GM23338 (cell line): ENCODE data around the gene ATP9B.

ENCODE experiments used
- CREB1 ChIP-seq: fragments of 250-450 bp; sonication (Bioruptor Pico); IDR thresholded peaks from 2 replicates; pipeline ENCODE4 v1.5.0; 2020; ENCODE audit warnings: low read depth, mild to moderate bottlenecking, moderate library complexity
- CTCF ChIP-seq, 2 experiments: fragments of 200-600 bp in 1 of 2; sonication (generic) in 1 of 2; conservative IDR thresholded peaks; 2 replicates each; pipeline versions ENCODE4 v1.5.1 to v1.6.1; 2016 to 2017; ENCODE audit warnings: antibody characterized with exemption in 2 of 2, low read depth in 2 of 2, mild to moderate bottlenecking in 2 of 2, moderate library complexity in 1 of 2
- EZH2 ChIP-seq: fragments of 200-600 bp; sonication (generic); IDR thresholded peaks from one replicate; pipeline ENCODE4 v1.8.0; 2017; ENCODE audit warnings: antibody characterized with exemption, mild to moderate bottlenecking, low read depth; ENCODE audit not compliant: unreplicated experiment
- EZH2phosphoT487 ChIP-seq: fragments of 200-600 bp; sonication (generic); IDR thresholded peaks from one replicate; pipeline ENCODE4 v1.8.1; 2018; ENCODE audit warnings: antibody characterized with exemption; ENCODE audit not compliant: unreplicated experiment
- JUNB ChIP-seq: IDR thresholded peaks from one replicate; pipeline ENCODE4 v1.6.1; 2016; ENCODE audit warnings: antibody characterized with exemption; ENCODE audit not compliant: unreplicated experiment
- NANOG ChIP-seq: IDR thresholded peaks from 2 replicates; pipeline ENCODE4 v1.6.1; 2016; ENCODE audit warnings: antibody characterized with exemption, borderline replicate concordance
- POLR2AphosphoS5 ChIP-seq: IDR thresholded peaks from 2 replicates; pipeline ENCODE4 v1.6.1; 2016; ENCODE audit warnings: antibody characterized with exemption, low read depth
- REST ChIP-seq: IDR thresholded peaks from one replicate; pipeline ENCODE4 v1.6.1; 2018; ENCODE audit warnings: antibody characterized with exemption; ENCODE audit not compliant: unreplicated experiment
- ZNF114 ChIP-seq: fragments of 250-450 bp; sonication (Bioruptor Pico); IDR thresholded peaks from 2 replicates; pipeline ENCODE4 v1.5.0; 2020; ENCODE audit warnings: mild to moderate bottlenecking, moderate library complexity
- TF ChIP-seq, protein P1 (sequence below): IDR thresholded peaks from 2 replicates; pipeline ENCODE4 v1.6.1; 2016; ENCODE audit warnings: antibody characterized with exemption

DNA sequence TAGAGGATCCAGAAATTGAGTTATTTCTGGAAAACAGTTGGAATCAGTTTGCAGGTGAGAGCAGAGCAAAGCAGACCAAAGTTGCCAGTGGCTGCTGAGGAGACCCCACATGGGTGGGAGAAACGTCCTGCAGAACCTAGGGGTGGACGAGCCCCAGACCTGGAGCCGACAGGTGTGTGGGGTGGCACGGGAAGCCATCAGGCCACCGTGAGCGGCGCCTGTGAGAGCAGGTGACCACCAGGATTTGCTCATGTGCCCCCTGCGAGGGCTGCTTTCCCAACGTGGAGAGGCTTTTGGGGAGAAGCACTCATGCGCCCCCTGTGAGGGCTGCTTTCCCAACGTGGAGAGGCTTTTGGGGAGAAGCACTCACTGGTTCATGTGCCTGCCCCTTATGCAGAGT is 209.7 kb downstream of the ATP9B start:
- TF ChIP-seq CTCF (conservative IDR thresholded peaks at IDR 0.05; ENCODE audit: low read depth in 2 of 2) (no peak; a peak in 1 of 4 replicates), POLR2AphosphoS5 (no peak), EZH2 (no peak), EZH2phosphoT487 (no peak), ZNF114 (CRISPR knock-in tag) (no peak), CREB1 (CRISPR knock-in tag) (no peak), REST (no peak), JUNB (no peak), NANOG (no peak)
- TF ChIP-seq, protein P1, sequence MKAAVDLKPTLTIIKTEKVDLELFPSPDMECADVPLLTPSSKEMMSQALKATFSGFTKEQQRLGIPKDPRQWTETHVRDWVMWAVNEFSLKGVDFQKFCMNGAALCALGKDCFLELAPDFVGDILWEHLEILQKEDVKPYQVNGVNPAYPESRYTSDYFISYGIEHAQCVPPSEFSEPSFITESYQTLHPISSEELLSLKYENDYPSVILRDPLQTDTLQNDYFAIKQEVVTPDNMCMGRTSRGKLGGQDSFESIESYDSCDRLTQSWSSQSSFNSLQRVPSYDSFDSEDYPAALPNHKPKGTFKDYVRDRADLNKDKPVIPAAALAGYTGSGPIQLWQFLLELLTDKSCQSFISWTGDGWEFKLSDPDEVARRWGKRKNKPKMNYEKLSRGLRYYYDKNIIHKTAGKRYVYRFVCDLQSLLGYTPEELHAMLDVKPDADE = no peak
